OCI-LY3 (cell line): ENCODE measurements around the gene SHISA6.

Source experiments
- H2AFZ ChIP-seq: fragments of 200-600, 300-600 bp; shearing (Covaris generic); 2 replicates; pipeline ENCODE4 v1.6.0; 2014; ENCODE audit warnings: antibody characterized with exemption, low read depth, low read length
- H3K27ac ChIP-seq: fragments of 200-600, 300-600 bp; sonication (generic); 2 replicates; pipeline ENCODE4 v1.5.1; 2014; ENCODE audit warnings: mild to moderate bottlenecking, low read length, moderate library complexity, mixed read lengths
- H3K27me3 ChIP-seq: fragments of 200-600, 300-600 bp; sonication (generic); 2 replicates; pipeline ENCODE4 v1.6.1; 2014; ENCODE audit warnings: low read depth, low read length, mixed read lengths
- H3K36me3 ChIP-seq: fragments of 200-600, 300-600 bp; sonication (generic); replicated peaks from 2 replicates; pipeline ENCODE3; 2014; ENCODE audit warnings: low read depth, low read length, mixed read lengths
- H3K4me1 ChIP-seq: fragments of 300-600, 200-600 bp; sonication (generic); 2 replicates; pipeline ENCODE4 v1.6.1; 2014; ENCODE audit warnings: low read length, mixed read lengths
- H3K4me2 ChIP-seq: fragments of 200-600, 300-600 bp; sonication (generic); 2 replicates; pipeline ENCODE4 v1.6.1; 2014; ENCODE audit warnings: low read length, mixed read lengths
- H3K4me3 ChIP-seq: fragments of 300-600, 200-600 bp; sonication (generic); 2 replicates; pipeline ENCODE4 v1.5.1; 2014; ENCODE audit warnings: antibody characterized with exemption, mild to moderate bottlenecking, low read length, moderate library complexity
- H3K79me2 ChIP-seq: fragments of 300-600, 200-600 bp; shearing (Covaris generic); 2 replicates; pipeline ENCODE4 v1.6.1; 2014; ENCODE audit warnings: mild to moderate bottlenecking, low read length, mixed read lengths
- H3K9ac ChIP-seq: fragments of 300-600, 200-600 bp; shearing (Covaris generic); 2 replicates; pipeline ENCODE4 v1.6.0; 2014; ENCODE audit warnings: mild to moderate bottlenecking, low read length, moderate library complexity
- H3K9me3 ChIP-seq: fragments of 200-600, 300-600 bp; shearing (Covaris generic); 2 replicates; pipeline ENCODE4 v1.6.1; 2014; ENCODE audit warnings: low read length, mixed read lengths; ENCODE audit not compliant: insufficient read depth
- H4K20me1 ChIP-seq: fragments of 200-600, 300-600 bp; sonication (generic); 2 replicates; pipeline ENCODE4 v1.6.1; 2016; ENCODE audit warnings: low read length, mixed read lengths; ENCODE audit not compliant: insufficient read depth
- CTCF ChIP-seq: fragments of 200-600, 300-600 bp; sonication (generic); IDR thresholded peaks from 2 replicates; pipeline ENCODE4 v1.5.1; 2014; ENCODE audit warnings: antibody characterized with exemption, low read length, low read depth
- EZH2phosphoT487 ChIP-seq: fragments of 200-600 bp; shearing (Covaris generic); IDR thresholded peaks from 2 replicates; pipeline ENCODE4 v1.6.1; 2018; ENCODE audit warnings: antibody characterized with exemption, mixed run types, low read depth

The SHISA6 gene

GRCh38 chr17:11256877-11257276 is 15.9 kb downstream of the SHISA6 start:
- H3K79me2 ChIP-seq: no peaks in the 10 kb centered on the region
- no peak overlapping the region for H3K4me2 ChIP-seq
- H3K4me1 ChIP-seq: no peaks in the 10 kb centered on the region
- TF ChIP-seq EZH2phosphoT487: no peak
- TF ChIP-seq CTCF: no peak
- H3K27ac ChIP-seq: no peak overlapping the region
- no peaks in the 10 kb centered on the region for H4K20me1 ChIP-seq
- H2AFZ ChIP-seq: no peak overlapping the region
- H3K9ac ChIP-seq: no peak overlapping the region
- H3K27me3 ChIP-seq: no peaks in the 10 kb centered on the region
- H3K9me3 ChIP-seq: no peaks in the 10 kb centered on the region
- H3K4me3 ChIP-seq: no peak overlapping the region
- H3K36me3 ChIP-seq: no peaks in the 10 kb centered on the region

GRCh38 chr17:11264183-11264871 is 23.3 kb downstream of the SHISA6 start:
- no peak for TF ChIP-seq EZH2phosphoT487
- TF ChIP-seq CTCF: peak; percentile 28; the same call in 1 of the 2 replicates
- H3K36me3 ChIP-seq: no peaks in the 10 kb centered on the region
- H3K79me2 ChIP-seq: no peaks in the 10 kb centered on the region
- H3K4me3 ChIP-seq: no peak overlapping the region
- no peaks in the 10 kb centered on the region for H3K4me1 ChIP-seq
- H3K27ac ChIP-seq: no peak overlapping the region
- no peaks in the 10 kb centered on the region for H3K9me3 ChIP-seq
- H4K20me1 ChIP-seq: no peaks in the 10 kb centered on the region
- no peak overlapping the region for H2AFZ ChIP-seq
- no peaks in the 10 kb centered on the region for H3K27me3 ChIP-seq
- no peak overlapping the region for H3K9ac ChIP-seq
- no peak overlapping the region for H3K4me2 ChIP-seq

- TF ChIP-seq EZH2phosphoT487: no peak
- no peak for TF ChIP-seq CTCF
Measured at GRCh38 chr17:11267999-11268575, 27.1 kb downstream of the SHISA6 start.

DNA sequence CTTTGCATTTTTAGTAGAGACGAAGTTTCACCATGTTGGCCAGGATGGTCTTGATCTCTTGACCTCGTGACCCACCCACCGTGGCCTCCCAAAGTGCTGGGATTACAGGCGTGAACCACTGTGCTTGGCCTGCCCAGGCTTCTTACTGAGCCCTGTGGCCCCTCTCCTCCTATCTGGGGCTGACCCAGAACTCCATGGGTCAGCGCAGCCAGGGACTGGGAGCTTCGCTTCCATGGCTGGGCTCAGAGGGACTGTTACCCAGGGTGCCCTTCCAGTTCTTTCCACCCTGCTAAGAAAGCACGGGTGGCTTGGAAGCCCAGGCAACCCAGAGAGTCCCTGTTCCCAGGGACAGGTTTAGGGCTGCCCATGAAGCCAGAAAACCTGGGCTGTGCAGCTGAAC is 28.2 kb downstream of the SHISA6 start:
- H2AFZ ChIP-seq: no peak overlapping the region
- TF ChIP-seq CTCF (no peak), EZH2phosphoT487 (no peak)
- no peaks in the 10 kb centered on the region for H3K27me3 ChIP-seq
- no peaks in the 10 kb centered on the region for H3K79me2 ChIP-seq
- H3K4me1 ChIP-seq: no peaks in the 10 kb centered on the region
- no peak overlapping the region for H3K4me3 ChIP-seq
- no peak overlapping the region for H3K27ac ChIP-seq
- no peak overlapping the region for H3K4me2 ChIP-seq
- no peak overlapping the region for H3K9ac ChIP-seq
- no peaks in the 10 kb centered on the region for H4K20me1 ChIP-seq
- H3K9me3 ChIP-seq: no peaks in the 10 kb centered on the region
- no peaks in the 10 kb centered on the region for H3K36me3 ChIP-seq

More at GRCh38 chr17:11267999-11268575, 27.1 kb downstream of the SHISA6 start:
- Histone ChIP-seq H3K9me3 (no peaks in the 10 kb centered on the region), H3K4me2 (no peak overlapping the region), H3K27me3 (no peaks in the 10 kb centered on the region), H4K20me1 (no peaks in the 10 kb centered on the region), H3K27ac (no peak overlapping the region), H3K9ac (no peak overlapping the region), H2AFZ (no peak overlapping the region), H3K4me3 (no peak overlapping the region), H3K4me1 (no peaks in the 10 kb centered on the region), H3K79me2 (no peaks in the 10 kb centered on the region), H3K36me3 (no peaks in the 10 kb centered on the region)
